Vagina (tissue), 2 donors: ENCODE data around the gene TMEM240.
"Not testable (repeated sequence)": the region's sequence is repeated elsewhere in the genome, so short reads cannot be mapped to it uniquely, and the experiment has no call there.

ENCODE experiments used
- CTCF ChIP-seq, 3 experiments: fragments of 450-650 bp in 2 of 3; fragments of 200-600 bp in 1 of 3; sonication (generic) in 1 of 3; IDR thresholded peaks; one replicate each; pipeline ENCODE4 v1.5.1; 2017 to 2019; ENCODE audit warnings: antibody characterized with exemption in 3 of 3, mild to moderate bottlenecking in 2 of 3, moderate library complexity in 2 of 3
- POLR2A ChIP-seq, 2 donors: fragments of 450-650 bp; IDR thresholded peaks; one replicate each; pipeline ENCODE4 v1.6.1; 2017; ENCODE audit warnings: antibody characterized with exemption in 2 of 2, mild to moderate bottlenecking in 2 of 2, moderate library complexity in 2 of 2
- POLR2AphosphoS5 ChIP-seq, 2 donors: sonication (generic); formaldehyde crosslinking; IDR thresholded peaks; one replicate each; pipeline ENCODE4 v1.9.0; 2017; ENCODE audit warnings: antibody characterized with exemption in 2 of 2, mild to moderate bottlenecking in 2 of 2, low read depth in 1 of 2; ENCODE audit not compliant: insufficient read depth in 1 of 2

GRCh38 chr1:1513675-1514074 is 26.7 kb downstream of the TMEM240 start:
- TF ChIP-seq CTCF (IDR thresholded peaks at IDR 0.05); POLR2A (IDR thresholded peaks at IDR 0.05); POLR2AphosphoS5 (IDR thresholded peaks at IDR 0.05; ENCODE audit: insufficient read depth in 1 of 2, low read depth in 1 of 2): not testable (repeated sequence)
